Thymus (tissue), 14 donors: ENCODE data around the gene HSFY1. TPM values are rescaled to one million over a fixed set of nuclear protein-coding genes. Genes with fewer than 3 reads are reported as not detected.
"Not testable (repeated sequence)": the region's sequence is repeated elsewhere in the genome, so short reads cannot be mapped to it uniquely, and the experiment has no call there.

Source experiments
- DNase-seq, 9 donors: peaks; one replicate each; pipeline ENCODE4 v3.0.0-alpha.2; 2013; ENCODE audit warnings: low spot score in 9 of 9, low read depth in 6 of 9, missing footprints in 1 of 9
- H3K27ac ChIP-seq, 2 donors: one replicate each; pipeline ENCODE4 v1.5.1; 2013; ENCODE audit warnings: control low read depth in 1 of 2, low read depth in 1 of 2, low read length in 1 of 2, mild to moderate bottlenecking in 1 of 2, moderate library complexity in 1 of 2
- H3K27me3 ChIP-seq, 2 donors: one replicate each; pipeline ENCODE4 v1.5.1; 2013; ENCODE audit warnings: low read length in 1 of 2; ENCODE audit not compliant: control insufficient read depth in 2 of 2, insufficient read depth in 1 of 2
- H3K36me3 ChIP-seq, 2 donors: one replicate each; pipeline ENCODE4 v1.5.1; 2013; ENCODE audit warnings: low read length in 1 of 2, mild to moderate bottlenecking in 1 of 2, moderate library complexity in 1 of 2; ENCODE audit not compliant: control insufficient read depth in 2 of 2, insufficient read depth in 2 of 2
- H3K4me1 ChIP-seq, 2 donors: one replicate each; pipeline ENCODE4 v1.5.1; 2013; ENCODE audit warnings: low read length in 2 of 2; ENCODE audit not compliant: control insufficient read depth in 2 of 2, insufficient read depth in 2 of 2
- H3K4me3 ChIP-seq, 2 donors: one replicate each; pipeline ENCODE4 v1.5.1; 2013; ENCODE audit warnings: low read length in 2 of 2, control low read depth in 1 of 2, mild to moderate bottlenecking in 1 of 2
- H3K9me3 ChIP-seq, 2 donors: one replicate each; pipeline ENCODE4 v1.5.1; 2013; ENCODE audit warnings: low read length in 1 of 2, mild to moderate bottlenecking in 1 of 2; ENCODE audit not compliant: control insufficient read depth in 2 of 2, insufficient read depth in 1 of 2
- WGBS: extraction: QIAGEN DNeasy Blood & Tissue Kit; methylation state at CpG from one replicate; pipeline ENCODE4 v1.1.7; 2013; 5-methylcytosine and 5-hydroxymethylcytosine counted together
- long read RNA-seq, 10 donors: transcript quantifications; one replicate each; lab custom pipeline, GENCODE V29; 2026
- polyA plus RNA-seq: library from polyadenylated mRNA; stranded (reverse); fragments of 200-250 nt; gene quantifications from one replicate; pipeline ENCODE4 v1.2.3, GENCODE V29; 2013
- total RNA-seq: library from RNA; stranded (reverse); fragments of 120-200 nt; gene quantifications from one replicate; pipeline ENCODE4 v1.2.4, GENCODE V29; 2013
- donor health status: healthy.

Gene HSFY1
- not detected for total RNA-seq
- polyA plus RNA-seq, result 0.05 TPM
- long read RNA-seq, donor 1, result 0 reads
- long read RNA-seq, donor 2, result 0 reads
- long read RNA-seq, donor 3, result 0 reads
- long read RNA-seq, donor 4, result 0 reads
- long read RNA-seq, donor 5, result 0 reads
- long read RNA-seq, donor 6, result 0 reads
- long read RNA-seq, donor 7, result 0 reads
- long read RNA-seq, donor 8, result 0 reads
- long read RNA-seq, donor 9, result 0 reads
- long read RNA-seq, donor 10, result 0 reads

- DNase-seq, H3K9me3 ChIP-seq, H3K27me3 ChIP-seq, H3K4me1 ChIP-seq, H3K4me3 ChIP-seq, H3K27ac ChIP-seq, H3K36me3 ChIP-seq: not testable (repeated sequence)
- WGBS, result no CpG with 5 or more reads among the region's 1 CpG
Measured at GRCh38 chrY:18546420-18546819, at the start of gene HSFY1. HSFY1 (plus strand) TSS chrY:18546720; CDS start chrY:18546788, 68 bp downstream.

- no CpG with 5 or more reads among the region's 5 CpGs for WGBS
- H3K27me3 ChIP-seq, H3K9me3 ChIP-seq, DNase-seq, H3K27ac ChIP-seq, H3K4me3 ChIP-seq, H3K4me1 ChIP-seq, H3K36me3 ChIP-seq: not testable (repeated sequence)
Measured at GRCh38 chrY:18504266-18504665, 42.3 kb upstream of the HSFY1 start.

GRCh38 chrY:18530995-18531655, 15.4 kb upstream of the HSFY1 start:
- no CpG with 5 or more reads among the region's 2 CpGs for WGBS
- not testable (repeated sequence) for H3K4me1 ChIP-seq, H3K9me3 ChIP-seq, H3K27ac ChIP-seq, H3K36me3 ChIP-seq, H3K27me3 ChIP-seq, H3K4me3 ChIP-seq, DNase-seq

GRCh38 chrY:18538952-18539351, 7.6 kb upstream of the HSFY1 start:
- H3K27ac ChIP-seq, DNase-seq: not testable (repeated sequence)

GRCh38 chrY:18553132-18553531, 6.6 kb downstream of the HSFY1 start:
- not testable (repeated sequence) for H3K36me3 ChIP-seq, H3K9me3 ChIP-seq, H3K27me3 ChIP-seq, H3K27ac ChIP-seq, H3K4me3 ChIP-seq, DNase-seq, H3K4me1 ChIP-seq
- no CpG with 5 or more reads among the region's 3 CpGs for WGBS

More at GRCh38 chrY:18538952-18539351, 7.6 kb upstream of the HSFY1 start:
- not testable (repeated sequence) for H3K4me3 ChIP-seq, H3K9me3 ChIP-seq, H3K27me3 ChIP-seq, H3K4me1 ChIP-seq, H3K36me3 ChIP-seq
- WGBS, result no CpG with 5 or more reads among the region's 1 CpG

- no CpG with 5 or more reads among the region's 3 CpGs for WGBS
- H3K27me3 ChIP-seq, H3K27ac ChIP-seq, H3K36me3 ChIP-seq, H3K4me3 ChIP-seq, DNase-seq, H3K4me1 ChIP-seq, H3K9me3 ChIP-seq: not testable (repeated sequence)
Measured at GRCh38 chrY:18565915-18566314, 19.4 kb downstream of the HSFY1 start.

Other genes starting within 250 kb of the HSFY1 start
- not detected for gene HSFY2, start 227.0 kb downstream of the HSFY1 start, total RNA-seq
- gene HSFY2, start 227.0 kb downstream of the HSFY1 start, polyA plus RNA-seq, result 0.34 TPM